Gastroesophageal sphincter (tissue), 4 donors: ENCODE data around the gene CYFIP2. TPM values are rescaled to one million over a fixed set of nuclear protein-coding genes. Genes with fewer than 3 reads are reported as not detected.

Source experiments
- ATAC-seq: fragments of 150-250 bp; one replicate; pipeline ENCODE4 v1.9.1; 2016; ENCODE audit warnings: mild to moderate bottlenecking, moderate library complexity
- H3K27ac ChIP-seq, 4 donors: fragments of 200-600 bp; sonication (generic) in 3 of 4; 1 replicate in 3 of 4; 2 replicates in 1 of 4; pipeline ENCODE4 v1.5.1; 2016 to 2019
- H3K27me3 ChIP-seq: fragments of 200-600 bp; sonication (generic); one replicate; pipeline ENCODE4 v1.5.1; 2019
- H3K36me3 ChIP-seq, 2 donors: fragments of 200-600 bp; sonication (generic); one replicate each; pipeline ENCODE4 v1.5.1; 2019; ENCODE audit warnings: control low read depth in 1 of 2
- H3K4me1 ChIP-seq, 3 donors: fragments of 200-600 bp; sonication (generic); 1 replicate in 2 of 3; 2 replicates in 1 of 3; pipeline ENCODE4 v1.5.1; 2016 to 2019; ENCODE audit warnings: control low read depth in 2 of 3
- H3K4me3 ChIP-seq, 2 donors: fragments of 200-600 bp; sonication (generic); one replicate each; pipeline ENCODE4 v1.5.1; 2019; ENCODE audit warnings: mild to moderate bottlenecking in 1 of 2, moderate library complexity in 1 of 2
- H3K9me3 ChIP-seq, 3 donors: fragments of 200-600 bp; sonication (generic); one replicate each; pipeline ENCODE4 v1.5.1; 2017 to 2019; ENCODE audit warnings: control low read depth in 2 of 3
- EP300 ChIP-seq: sonication (generic); formaldehyde crosslinking; IDR thresholded peaks from one replicate; pipeline ENCODE4 v1.6.1; 2017; ENCODE audit warnings: antibody characterized with exemption, mild to moderate bottlenecking
- POLR2A ChIP-seq, 2 donors: fragments of 450-650 bp; IDR thresholded peaks; one replicate each; pipeline ENCODE4 v1.6.1; 2017; ENCODE audit warnings: antibody characterized with exemption in 2 of 2, mild to moderate bottlenecking in 2 of 2, moderate library complexity in 1 of 2
- POLR2AphosphoS5 ChIP-seq: sonication (generic); formaldehyde crosslinking; IDR thresholded peaks from one replicate; pipeline ENCODE4 v1.6.1; 2017; ENCODE audit warnings: antibody characterized with exemption
- WGBS, 2 donors: methylation state at CpG; one replicate each; pipeline ENCODE4 v1.1.5; 2018; ENCODE audit warnings: low coverage in 1 of 2; 5-methylcytosine and 5-hydroxymethylcytosine counted together
- total RNA-seq, 4 donors: library from RNA; depleted of rRNA; stranded (reverse); fragments of >200 nt; gene quantifications; one replicate each; pipeline ENCODE4 v1.1.0, GENCODE V29; 2016
- TF ChIP-seq, protein P1 (sequence below), 4 experiments: fragments of 200-600 bp in 2 of 4; fragments of 450-650 bp in 2 of 4; sonication (generic) in 1 of 4; IDR thresholded peaks; one replicate each; pipeline ENCODE4 v1.5.1; 2017 to 2019; ENCODE audit warnings: antibody characterized with exemption in 4 of 4, mild to moderate bottlenecking in 2 of 4, moderate library complexity in 2 of 4

CYFIP2 gene
- total RNA-seq, 4 donors from 2014 or later, result 13.7 to 50.6 (median 23.1) TPM

DNA sequence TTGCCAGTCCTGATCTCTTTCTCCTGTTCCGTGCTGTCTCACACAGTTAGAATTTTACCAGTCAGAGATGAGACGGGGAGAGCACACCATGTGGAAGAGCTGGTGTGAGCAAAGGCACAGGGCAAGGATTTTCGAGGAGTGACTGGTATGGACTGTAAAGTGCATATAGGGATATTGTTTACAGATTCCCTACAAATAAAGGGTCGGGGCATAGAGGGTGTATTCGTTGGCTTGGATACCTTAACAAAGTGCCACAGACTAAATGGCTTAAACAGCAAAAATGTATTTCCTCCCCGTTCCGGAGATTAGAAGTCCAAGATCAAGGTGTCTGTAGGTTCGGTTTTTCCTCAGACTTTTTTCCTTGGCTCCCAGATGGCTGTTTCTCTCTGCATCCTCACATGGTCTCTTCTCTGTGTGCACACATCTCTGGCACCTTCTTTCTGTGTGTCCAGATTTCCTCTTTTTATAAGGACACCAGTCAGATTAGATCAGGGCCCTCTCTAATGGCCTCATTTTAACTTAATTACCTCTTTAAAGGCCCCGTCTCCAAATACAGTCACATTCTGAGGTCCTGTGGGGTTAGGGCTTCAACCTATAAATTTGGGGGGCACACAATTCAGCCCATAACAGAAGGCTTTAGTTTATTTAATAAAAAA is 23.4 kb downstream of the CYFIP2 start:
- 85 to 93% methylated on average over 5 to 9 of the region's 9 CpGs for WGBS, 2 donors
- H3K27ac ChIP-seq, result no peak overlapping the region
- H3K9me3 ChIP-seq, result no peaks in the 10 kb centered on the region
- H3K4me1 ChIP-seq, result peaks cover 0 to 24% (median 0%) of the 10 kb centered on the region in 3 donors
- no peaks in the 10 kb centered on the region for H3K27me3 ChIP-seq
- no peak for ATAC-seq
- no peak overlapping the region for H3K4me3 ChIP-seq
- H3K36me3 ChIP-seq, result no peaks in the 10 kb centered on the region
- TF ChIP-seq, protein P1, sequence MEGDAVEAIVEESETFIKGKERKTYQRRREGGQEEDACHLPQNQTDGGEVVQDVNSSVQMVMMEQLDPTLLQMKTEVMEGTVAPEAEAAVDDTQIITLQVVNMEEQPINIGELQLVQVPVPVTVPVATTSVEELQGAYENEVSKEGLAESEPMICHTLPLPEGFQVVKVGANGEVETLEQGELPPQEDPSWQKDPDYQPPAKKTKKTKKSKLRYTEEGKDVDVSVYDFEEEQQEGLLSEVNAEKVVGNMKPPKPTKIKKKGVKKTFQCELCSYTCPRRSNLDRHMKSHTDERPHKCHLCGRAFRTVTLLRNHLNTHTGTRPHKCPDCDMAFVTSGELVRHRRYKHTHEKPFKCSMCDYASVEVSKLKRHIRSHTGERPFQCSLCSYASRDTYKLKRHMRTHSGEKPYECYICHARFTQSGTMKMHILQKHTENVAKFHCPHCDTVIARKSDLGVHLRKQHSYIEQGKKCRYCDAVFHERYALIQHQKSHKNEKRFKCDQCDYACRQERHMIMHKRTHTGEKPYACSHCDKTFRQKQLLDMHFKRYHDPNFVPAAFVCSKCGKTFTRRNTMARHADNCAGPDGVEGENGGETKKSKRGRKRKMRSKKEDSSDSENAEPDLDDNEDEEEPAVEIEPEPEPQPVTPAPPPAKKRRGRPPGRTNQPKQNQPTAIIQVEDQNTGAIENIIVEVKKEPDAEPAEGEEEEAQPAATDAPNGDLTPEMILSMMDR (IDR thresholded peaks at IDR 0.05), result no peak
- TF ChIP-seq EP300 (no peak), POLR2A (IDR thresholded peaks at IDR 0.05) (no peak), POLR2AphosphoS5 (no peak)

DNA sequence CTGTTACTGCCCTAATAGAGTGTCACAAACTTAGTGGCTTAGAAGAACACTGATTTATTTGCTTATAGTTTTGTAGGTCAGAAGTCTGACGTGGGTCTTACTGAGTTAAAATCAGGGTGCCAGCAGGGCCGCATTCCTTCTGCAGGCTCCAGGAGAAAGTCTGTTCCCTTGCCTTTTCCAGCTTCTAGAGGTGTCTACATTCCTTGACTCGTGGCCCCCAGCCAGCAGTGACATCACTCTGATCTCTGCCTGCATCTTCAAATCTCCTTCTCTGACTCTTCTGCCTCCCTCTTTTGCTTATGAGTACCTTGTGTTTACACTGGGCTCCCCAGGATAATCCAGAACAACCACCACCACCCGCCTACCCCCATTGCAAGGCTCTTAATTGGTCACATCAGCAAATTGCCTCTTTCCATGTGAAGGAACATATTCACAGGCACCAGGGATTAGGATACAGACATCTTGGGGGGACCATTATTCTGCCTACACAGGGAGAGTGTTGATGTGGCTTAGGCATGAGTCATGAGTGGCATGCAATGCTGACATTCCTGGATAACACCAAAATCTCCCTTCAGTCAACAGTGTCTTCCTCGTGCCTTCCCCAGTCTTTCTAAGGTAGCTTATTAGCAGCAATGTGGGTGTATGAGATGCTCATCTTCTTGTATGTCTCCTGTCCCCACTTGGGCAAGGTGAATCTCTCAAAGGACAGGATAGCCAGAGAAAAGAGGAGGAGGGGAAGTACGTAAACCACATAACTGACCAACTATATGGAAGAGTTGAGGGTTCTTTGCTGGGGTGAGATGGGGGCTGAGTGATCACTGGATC is 24.4 kb downstream of the CYFIP2 start:
- no peak overlapping the region for H3K27ac ChIP-seq
- H3K36me3 ChIP-seq, result peaks cover 0 to 4% of the 10 kb centered on the region in 2 donors
- TF ChIP-seq POLR2A (IDR thresholded peaks at IDR 0.05), result no peak
- no peak for TF ChIP-seq EP300
- TF ChIP-seq, protein P1 (IDR thresholded peaks at IDR 0.05), result no peak
- no peak for TF ChIP-seq POLR2AphosphoS5
- H3K4me3 ChIP-seq, result no peak overlapping the region
- WGBS, 2 donors, result 67 to 78% methylated on average over 2 to 6 of the region's 6 CpGs
- H3K4me1 ChIP-seq, result peaks cover 0 to 20% (median 0%) of the 10 kb centered on the region in 3 donors
- no peaks in the 10 kb centered on the region for H3K9me3 ChIP-seq
- no peak for ATAC-seq
- H3K27me3 ChIP-seq, result no peaks in the 10 kb centered on the region

DNA sequence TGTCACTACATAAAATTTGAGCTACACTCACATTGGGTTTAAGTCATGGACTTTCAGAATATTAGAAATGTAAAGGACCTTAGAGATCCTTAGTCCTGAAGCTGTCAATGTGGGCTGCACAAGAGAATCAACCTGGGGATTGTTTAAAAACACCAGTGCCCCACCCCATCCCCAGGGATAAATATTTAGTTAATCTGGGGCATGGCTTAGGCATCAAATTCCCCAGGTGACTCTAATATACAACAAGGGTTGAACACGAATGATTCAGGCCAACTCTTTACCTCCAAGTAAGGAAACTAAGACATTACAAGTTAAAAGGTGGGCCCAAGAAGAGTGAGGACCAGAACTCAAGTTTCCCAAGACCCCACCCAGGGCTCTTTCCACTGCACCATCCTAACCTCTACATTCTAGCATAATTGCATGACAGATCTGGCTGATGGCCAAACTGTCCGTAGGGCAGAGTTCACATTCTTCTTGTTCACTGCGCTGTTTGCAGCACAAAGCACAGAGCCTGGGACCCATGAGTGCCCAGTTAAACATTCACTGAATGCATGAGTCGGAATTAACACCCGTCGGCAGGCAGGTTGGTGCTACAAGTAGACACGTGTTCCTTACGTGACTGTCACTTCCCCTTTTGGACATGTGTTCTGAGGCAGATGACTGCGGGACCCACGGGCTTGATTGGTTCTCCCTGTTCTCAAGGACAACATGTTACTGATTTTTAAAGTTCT is 25.2 kb downstream of the CYFIP2 start:
- Histone ChIP-seq H3K9me3 (no peaks in the 10 kb centered on the region), H3K4me1 (peaks cover 0 to 12% (median 0%) of the 10 kb centered on the region in 3 donors), H3K4me3 (no peak overlapping the region), H3K27me3 (no peaks in the 10 kb centered on the region), H3K27ac (no peak overlapping the region), H3K36me3 (peaks cover 0 to 7% of the 10 kb centered on the region in 2 donors)
- WGBS, 2 donors, result 82 to 90% methylated on average over 10 of the region's 10 CpGs
- TF ChIP-seq POLR2AphosphoS5, result no peak
- TF ChIP-seq, protein P1 (IDR thresholded peaks at IDR 0.05), result no peak
- no peak for TF ChIP-seq EP300
- TF ChIP-seq POLR2A (IDR thresholded peaks at IDR 0.05), result no peak
- no peak for ATAC-seq

DNA sequence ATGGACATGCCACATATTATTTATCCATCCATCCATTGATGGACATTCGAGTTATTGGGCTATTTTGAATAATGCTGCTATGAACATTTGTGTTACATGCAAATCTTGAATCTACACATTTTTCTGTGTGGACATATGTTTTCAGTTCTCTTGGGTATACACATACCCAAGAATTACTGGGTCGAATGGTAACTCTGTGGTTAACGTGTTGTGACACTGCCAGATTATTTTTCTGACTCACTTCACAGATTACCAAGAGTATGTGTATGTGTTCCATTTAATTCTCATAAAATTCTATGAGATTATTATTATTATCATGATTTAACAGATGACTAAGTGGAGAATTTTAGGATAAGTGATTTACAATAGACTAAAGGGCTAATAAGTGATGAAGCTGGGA is 26.7 kb downstream of the CYFIP2 start:
- whole genome bisulfite sequencing, 2 donors, result 90 to 95% methylated on average over 3 of the region's 3 CpGs
- Histone ChIP-seq H3K4me3 (no peak overlapping the region), H3K36me3 (peaks cover 0 to 21% of the 10 kb centered on the region in 2 donors)

More for the DNA sequence above, 26.7 kb downstream of the CYFIP2 start:
- H3K9me3 ChIP-seq, result no peaks in the 10 kb centered on the region
- ATAC-seq, result no peak
- TF ChIP-seq POLR2A (IDR thresholded peaks at IDR 0.05) (no peak), POLR2AphosphoS5 (no peak), EP300 (no peak)
- TF ChIP-seq, protein P1 (IDR thresholded peaks at IDR 0.05), result no peak
- no peaks in the 10 kb centered on the region for H3K4me1 ChIP-seq
- no peak overlapping the region for H3K27ac ChIP-seq
- H3K27me3 ChIP-seq, result no peaks in the 10 kb centered on the region
